Colonic mucosa (tissue), 4 donors: ENCODE results near the gene XAB2. TPM values are rescaled to one million over a fixed set of nuclear protein-coding genes. Genes with fewer than 3 reads are reported as not detected.
A peak's percentile ranks its signal among the peaks of the same experiment; 100 is the strongest.

ENCODE experiments used
- DNase-seq: peaks from one replicate; pipeline ENCODE4 v3.0.0-alpha.2; 2020
- H3K27ac ChIP-seq: fragments of 200-600 bp; one replicate; pipeline ENCODE4 v1.8.0; 2021
- H3K27me3 ChIP-seq: fragments of 200-600 bp; one replicate; pipeline ENCODE4 v1.8.0; 2021
- H3K36me3 ChIP-seq: fragments of 200-600 bp; one replicate; pipeline ENCODE4 v1.8.0; 2021
- H3K4me1 ChIP-seq: fragments of 200-600 bp; one replicate; pipeline ENCODE4 v1.8.0; 2021; ENCODE audit warnings: mild to moderate bottlenecking
- H3K4me3 ChIP-seq: fragments of 200-600 bp; one replicate; pipeline ENCODE4 v1.8.0; 2021
- H3K9ac ChIP-seq, 2 donors: one replicate each; pipeline ENCODE4 v1.7.0; 2013; ENCODE audit warnings: control low read depth in 2 of 2, low read depth in 2 of 2, low read length in 2 of 2
- H3K9me3 ChIP-seq: fragments of 200-600 bp; one replicate; pipeline ENCODE4 v1.8.0; 2021
- intact Hi-C: fragments of 100-400 bp; cut with DNase I; formaldehyde crosslinking; loops from one replicate; pipeline ENCODE4 v1.14.1; 2022
- total RNA-seq, 2 donors: library from RNA; stranded (reverse); fragmentation: NEBNext Ultra II Directional in 1 of 2; extraction: Animal tissue kit (Norgen Biotek cat#: 25700) in 1 of 2; gene quantifications; one replicate each; pipeline ENCODE4 v1.2.1, GENCODE V29; 2021
- TF ChIP-seq, protein P1 (sequence below): fragments of 200-600 bp; IDR thresholded peaks from one replicate; pipeline ENCODE4 v1.8.0; 2022; ENCODE audit warnings: antibody characterized with exemption, mild to moderate bottlenecking
- donor health status: healthy.
- donor health status: DM: no; HTN: no; CAD: no.
- donor health status: DM: no; HTN: no; CAD: no.

XAB2 gene
- total RNA-seq, 2 donors from 2014 or later: 28.3 to 48.1 TPM

DNA sequence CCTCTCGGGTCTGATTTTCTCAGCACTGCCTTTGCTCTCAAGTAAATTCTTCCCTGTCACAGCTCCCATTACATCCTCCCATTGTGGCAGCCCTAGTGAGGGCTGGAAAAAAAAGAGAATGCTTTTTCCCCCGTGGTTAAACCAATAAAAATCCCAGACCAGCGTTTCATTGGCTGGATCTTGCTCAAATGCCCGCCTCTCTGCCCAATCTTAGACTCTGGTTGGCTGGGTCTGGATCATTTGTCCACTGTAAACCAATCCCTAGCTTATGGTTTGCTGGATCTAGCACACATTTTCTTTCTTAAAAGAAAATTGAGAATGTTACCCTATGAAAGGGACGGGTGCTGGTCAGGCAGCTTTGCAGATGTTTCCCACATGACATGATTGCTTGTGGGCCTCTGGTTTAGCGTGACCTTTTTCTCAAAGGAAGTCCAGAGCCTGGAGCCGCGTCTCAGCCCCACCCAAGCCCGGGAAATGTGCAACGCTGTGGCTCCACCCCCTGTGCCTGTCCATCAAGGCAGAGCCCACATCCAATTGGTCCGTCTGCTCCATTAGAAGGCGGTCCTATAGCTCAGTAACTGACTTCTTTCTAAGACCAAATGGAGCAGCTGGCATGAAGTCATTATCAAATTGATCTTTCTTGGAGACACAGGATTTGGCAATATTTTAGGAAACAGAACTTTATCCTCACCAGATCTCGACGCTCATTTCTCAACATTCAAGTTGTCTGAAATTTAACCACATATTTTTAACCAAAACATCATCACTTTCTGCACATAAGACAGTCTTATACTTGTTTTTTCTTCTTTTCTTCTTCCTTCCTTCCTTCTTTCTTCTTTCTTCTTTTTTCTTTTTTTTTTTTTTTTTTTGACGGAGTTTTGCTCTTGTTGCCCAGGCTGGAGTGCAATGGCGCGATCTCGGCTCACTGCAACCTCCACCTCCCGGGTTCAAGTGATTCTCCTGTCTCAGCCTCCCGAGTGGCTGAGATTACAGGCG lies 45.0 kb upstream of the XAB2 start:
- peak; percentile 86 for DNase-seq
- Histone ChIP-seq H3K27ac (no peak overlapping the region), H3K36me3 (no peaks in the 10 kb centered on the region), H3K9ac (peak overlapping the region in 1 of 2 donors; percentile 12), H3K27me3 (peaks cover 3% of the 10 kb centered on the region), H3K4me3 (no peak overlapping the region), H3K4me1 (no peaks in the 10 kb centered on the region), H3K9me3 (no peaks in the 10 kb centered on the region)
- intact Hi-C loops: loop anchor here (10.0 kb wide), 1 partner anchor 320 kb away; no protein-coding TSS in a partner anchor
- TF ChIP-seq, protein P1, sequence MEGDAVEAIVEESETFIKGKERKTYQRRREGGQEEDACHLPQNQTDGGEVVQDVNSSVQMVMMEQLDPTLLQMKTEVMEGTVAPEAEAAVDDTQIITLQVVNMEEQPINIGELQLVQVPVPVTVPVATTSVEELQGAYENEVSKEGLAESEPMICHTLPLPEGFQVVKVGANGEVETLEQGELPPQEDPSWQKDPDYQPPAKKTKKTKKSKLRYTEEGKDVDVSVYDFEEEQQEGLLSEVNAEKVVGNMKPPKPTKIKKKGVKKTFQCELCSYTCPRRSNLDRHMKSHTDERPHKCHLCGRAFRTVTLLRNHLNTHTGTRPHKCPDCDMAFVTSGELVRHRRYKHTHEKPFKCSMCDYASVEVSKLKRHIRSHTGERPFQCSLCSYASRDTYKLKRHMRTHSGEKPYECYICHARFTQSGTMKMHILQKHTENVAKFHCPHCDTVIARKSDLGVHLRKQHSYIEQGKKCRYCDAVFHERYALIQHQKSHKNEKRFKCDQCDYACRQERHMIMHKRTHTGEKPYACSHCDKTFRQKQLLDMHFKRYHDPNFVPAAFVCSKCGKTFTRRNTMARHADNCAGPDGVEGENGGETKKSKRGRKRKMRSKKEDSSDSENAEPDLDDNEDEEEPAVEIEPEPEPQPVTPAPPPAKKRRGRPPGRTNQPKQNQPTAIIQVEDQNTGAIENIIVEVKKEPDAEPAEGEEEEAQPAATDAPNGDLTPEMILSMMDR: no peak

DNA sequence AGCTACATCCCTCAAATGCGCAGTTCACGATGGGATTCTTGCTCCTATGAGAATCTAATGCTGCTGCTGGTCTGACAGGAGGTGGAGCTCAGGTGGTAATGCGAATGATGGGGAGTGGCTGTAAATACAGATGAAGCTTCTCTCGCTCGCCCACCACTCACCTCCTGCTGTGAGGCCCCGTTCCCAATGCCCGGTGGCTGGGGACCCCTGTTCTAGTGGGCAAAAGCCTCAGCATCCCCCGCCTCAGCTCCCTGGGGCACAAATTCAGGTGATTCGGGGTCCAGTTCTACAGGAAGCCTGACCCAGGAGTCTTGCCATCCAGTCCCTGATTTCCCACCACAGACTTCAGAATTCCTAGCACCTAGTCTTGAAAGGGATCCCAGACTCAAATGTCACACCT lies 43.2 kb upstream of the XAB2 start:
- Histone ChIP-seq H3K27me3 (peaks cover 3% of the 10 kb centered on the region), H3K4me3 (no peak overlapping the region), H3K9ac (no peak overlapping the region), H3K27ac (no peak overlapping the region), H3K9me3 (no peaks in the 10 kb centered on the region), H3K36me3 (no peaks in the 10 kb centered on the region), H3K4me1 (no peaks in the 10 kb centered on the region)
- TF ChIP-seq, protein P1: no peak
- intact Hi-C loops: loop anchor here (10.0 kb wide), 1 partner anchor 318 kb away; no protein-coding TSS in a partner anchor
- DNase-seq: no peak

DNA sequence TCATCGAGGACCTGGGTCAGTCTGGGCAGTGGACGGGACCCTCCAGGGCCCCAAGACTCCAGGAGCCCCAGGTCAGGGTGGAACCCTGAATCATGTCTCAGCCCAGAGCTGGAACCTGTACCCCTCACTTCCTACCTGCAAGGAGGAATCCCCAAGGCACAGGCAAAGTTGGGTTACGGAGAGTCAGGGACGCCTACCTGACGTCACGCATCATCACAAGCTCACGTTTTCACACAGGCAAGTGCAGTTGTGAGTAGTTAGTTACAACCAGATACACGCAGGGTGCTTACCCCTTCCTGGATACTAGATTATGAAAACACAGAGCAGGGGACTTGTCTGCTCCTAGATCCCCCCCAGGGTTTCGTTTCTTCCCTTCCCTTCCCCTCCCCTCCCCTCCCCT lies 41.4 kb upstream of the XAB2 start:
- TF ChIP-seq, protein P1: no peak
- H3K4me3 ChIP-seq: no peak overlapping the region
- no peaks in the 10 kb centered on the region for H3K9me3 ChIP-seq
- H3K36me3 ChIP-seq: no peaks in the 10 kb centered on the region
- no peaks in the 10 kb centered on the region for H3K4me1 ChIP-seq
- H3K27ac ChIP-seq: no peak overlapping the region
- intact Hi-C loops: loop anchor here (10.0 kb wide), 1 partner anchor 316 kb away; no protein-coding TSS in a partner anchor
- H3K27me3 ChIP-seq: peaks cover 3% of the 10 kb centered on the region
- no peak overlapping the region for H3K9ac ChIP-seq
- DNase-seq: no peak

DNA sequence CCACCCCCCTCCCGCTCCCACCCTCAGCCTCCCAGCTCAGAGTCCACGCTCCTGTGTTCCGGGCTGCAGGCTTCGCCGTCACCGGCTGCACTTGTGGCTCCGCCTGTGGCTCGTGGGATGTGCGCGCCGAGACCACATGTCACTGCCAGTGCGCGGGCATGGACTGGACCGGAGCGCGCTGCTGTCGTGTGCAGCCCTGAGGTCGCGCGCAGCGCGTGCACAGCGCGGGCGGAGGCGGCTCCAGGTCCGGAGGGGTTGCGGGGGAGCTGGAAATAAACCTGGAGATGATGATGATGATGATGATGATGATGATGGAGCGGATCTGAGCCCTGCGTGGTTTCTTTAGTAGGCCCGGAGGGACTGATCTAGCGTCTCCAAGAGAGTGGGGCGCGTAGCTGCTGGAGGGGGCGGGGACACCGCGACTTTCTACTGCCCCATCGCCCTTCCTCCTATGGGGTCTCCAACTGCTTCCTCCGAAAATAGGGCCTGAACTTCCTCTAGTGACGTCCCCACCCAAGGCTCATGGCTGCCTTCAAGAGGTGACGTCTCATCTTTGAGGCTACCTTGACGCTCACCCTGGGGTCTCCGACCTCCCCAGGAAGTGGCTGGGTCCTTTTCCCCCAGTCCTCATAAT lies 40.9 kb upstream of the XAB2 start:
- intact Hi-C loops: loop anchor here (10.0 kb wide), 1 partner anchor 315 kb away; no protein-coding TSS in a partner anchor
- TF ChIP-seq, protein P1: no peak
- Histone ChIP-seq H3K9me3 (no peaks in the 10 kb centered on the region), H3K4me3 (no peak overlapping the region), H3K4me1 (no peaks in the 10 kb centered on the region), H3K27me3 (peaks cover 3% of the 10 kb centered on the region), H3K36me3 (no peaks in the 10 kb centered on the region), H3K27ac (no peak overlapping the region), H3K9ac (no peak overlapping the region)
- no peak for DNase-seq

DNA sequence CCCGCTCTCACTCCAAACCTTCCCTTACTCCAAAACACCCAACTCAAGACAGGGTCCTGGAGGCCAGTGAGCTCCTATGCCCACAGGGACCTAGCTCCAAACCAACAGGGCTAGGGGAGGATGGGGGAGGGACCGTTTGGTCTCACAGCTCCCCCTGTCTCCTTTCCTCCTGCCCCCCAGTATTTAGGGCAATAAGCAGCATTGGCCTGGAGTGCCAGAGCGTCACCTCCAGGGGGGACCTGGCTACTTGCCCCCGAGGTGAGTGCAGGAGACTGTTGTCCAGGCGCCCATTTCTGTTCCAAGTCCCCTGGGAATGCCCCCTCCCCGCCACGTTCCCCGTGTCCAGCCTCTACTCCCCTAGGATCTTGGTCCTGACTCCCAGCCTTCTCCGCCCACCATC lies 40.3 kb upstream of the XAB2 start:
- H3K27ac ChIP-seq: no peak overlapping the region
- H3K36me3 ChIP-seq: no peaks in the 10 kb centered on the region
- intact Hi-C loops: loop anchor here (10.0 kb wide), 1 partner anchor 315 kb away; no protein-coding TSS in a partner anchor
- no peaks in the 10 kb centered on the region for H3K4me1 ChIP-seq
- H3K9ac ChIP-seq: no peak overlapping the region
- peaks cover 3% of the 10 kb centered on the region for H3K27me3 ChIP-seq
- H3K9me3 ChIP-seq: no peaks in the 10 kb centered on the region
- TF ChIP-seq, protein P1: no peak
- H3K4me3 ChIP-seq: no peak overlapping the region
- DNase-seq: no peak
